Astrocyte (in vitro differentiated cells and primary cell): ENCODE results near the gene SPTLC1. TPM values are rescaled to one million over a fixed set of nuclear protein-coding genes. Genes with fewer than 3 reads are reported as not detected.

Experiments
- DNase-seq: peaks from one replicate; pipeline ENCODE4 v3.0.0-alpha.2; 2010; ENCODE audit warnings: low read depth
- FAIRE-seq: peaks from 2 replicates; lab custom pipeline; 2011; peaks lifted over from hg19 to GRCh38; lab: Jason Lieb, UNC
- H2AFZ ChIP-seq: 2 replicates; pipeline ENCODE4 v1.6.0; 2012; ENCODE audit warnings: low read depth, low read length, inconsistent platforms
- H3K27ac ChIP-seq: 2 replicates; pipeline ENCODE4 v1.5.1; 2011; ENCODE audit warnings: low read depth, low read length, inconsistent platforms
- H3K27me3 ChIP-seq: 2 replicates; pipeline ENCODE4 v1.6.0; 2011; ENCODE audit warnings: low read length, inconsistent platforms; ENCODE audit not compliant: insufficient read depth
- H3K36me3 ChIP-seq: 2 replicates; pipeline ENCODE4 v1.5.1; 2011; ENCODE audit warnings: low read length, inconsistent platforms; ENCODE audit not compliant: insufficient read depth
- H3K4me1 ChIP-seq: 2 replicates; pipeline ENCODE4 v1.5.1; 2011; ENCODE audit warnings: low read length, inconsistent platforms; ENCODE audit not compliant: insufficient read depth
- H3K4me2 ChIP-seq: 2 replicates; pipeline ENCODE4 v1.6.0; 2012; ENCODE audit warnings: low read length, inconsistent platforms
- H3K4me3 ChIP-seq: 2 replicates; pipeline ENCODE4 v1.5.1; 2011; ENCODE audit warnings: low read depth, mild to moderate bottlenecking, low read length, inconsistent platforms; ENCODE audit not compliant: insufficient read depth
- H3K79me2 ChIP-seq: 2 replicates; pipeline ENCODE4 v1.6.0; 2012; ENCODE audit warnings: mild to moderate bottlenecking, low read length, inconsistent platforms; ENCODE audit not compliant: insufficient read depth
- H3K9ac ChIP-seq: 2 replicates; pipeline ENCODE4 v1.6.0; 2012; ENCODE audit warnings: mild to moderate bottlenecking, low read length, inconsistent platforms
- H3K9me3 ChIP-seq: 2 replicates; pipeline ENCODE4 v1.5.1; 2012; ENCODE audit warnings: low read depth, mild to moderate bottlenecking, low read length, inconsistent platforms; ENCODE audit not compliant: insufficient read depth
- H4K20me1 ChIP-seq: 2 replicates; pipeline ENCODE4 v1.6.0; 2012; ENCODE audit warnings: low read length, inconsistent platforms; ENCODE audit not compliant: insufficient read depth
- H3K27ac Mint-ChIP-seq: one replicate; pipeline ENCODE4 v1.8.0; 2021; ENCODE audit warnings: mild to moderate bottlenecking, mixed read lengths; ENCODE audit not compliant: unreplicated experiment
- H3K27me3 Mint-ChIP-seq: one replicate; pipeline ENCODE4 v1.8.0; 2021; ENCODE audit warnings: low read depth, mixed read lengths; ENCODE audit not compliant: unreplicated experiment
- H3K36me3 Mint-ChIP-seq: one replicate; pipeline ENCODE4 v1.8.0; 2021; ENCODE audit warnings: low read depth, mixed read lengths; ENCODE audit not compliant: unreplicated experiment
- H3K4me1 Mint-ChIP-seq: one replicate; pipeline ENCODE4 v1.8.0; 2021; ENCODE audit warnings: low read depth, mixed read lengths; ENCODE audit not compliant: unreplicated experiment
- H3K4me3 Mint-ChIP-seq: one replicate; pipeline ENCODE4 v1.8.0; 2021; ENCODE audit warnings: mild to moderate bottlenecking, moderate library complexity, mixed read lengths; ENCODE audit not compliant: unreplicated experiment
- H3K9me3 Mint-ChIP-seq: one replicate; pipeline ENCODE4 v1.8.0; 2021; ENCODE audit warnings: mild to moderate bottlenecking, mixed read lengths; ENCODE audit not compliant: unreplicated experiment
- EZH2 ChIP-seq: IDR thresholded peaks from 2 replicates; pipeline ENCODE4 v1.6.1; 2012; ENCODE audit warnings: mild to moderate bottlenecking, low read length, inconsistent platforms; ENCODE audit not compliant: insufficient read depth
- total RNA-seq: library from RNA; stranded (reverse); gene quantifications from 2 replicates; pipeline ENCODE4 v1.2.1, GENCODE V29; 2021
- TF ChIP-seq, protein P1 (sequence below): IDR thresholded peaks from 2 replicates; pipeline ENCODE4 v1.5.1; 2011; ENCODE audit warnings: low read depth, mild to moderate bottlenecking, inconsistent platforms, low read length, moderate library complexity; ENCODE audit not compliant: insufficient read depth

Gene SPTLC1
- total RNA-seq, 1 donor from 2014 or later, result 75.9 TPM

DNA sequence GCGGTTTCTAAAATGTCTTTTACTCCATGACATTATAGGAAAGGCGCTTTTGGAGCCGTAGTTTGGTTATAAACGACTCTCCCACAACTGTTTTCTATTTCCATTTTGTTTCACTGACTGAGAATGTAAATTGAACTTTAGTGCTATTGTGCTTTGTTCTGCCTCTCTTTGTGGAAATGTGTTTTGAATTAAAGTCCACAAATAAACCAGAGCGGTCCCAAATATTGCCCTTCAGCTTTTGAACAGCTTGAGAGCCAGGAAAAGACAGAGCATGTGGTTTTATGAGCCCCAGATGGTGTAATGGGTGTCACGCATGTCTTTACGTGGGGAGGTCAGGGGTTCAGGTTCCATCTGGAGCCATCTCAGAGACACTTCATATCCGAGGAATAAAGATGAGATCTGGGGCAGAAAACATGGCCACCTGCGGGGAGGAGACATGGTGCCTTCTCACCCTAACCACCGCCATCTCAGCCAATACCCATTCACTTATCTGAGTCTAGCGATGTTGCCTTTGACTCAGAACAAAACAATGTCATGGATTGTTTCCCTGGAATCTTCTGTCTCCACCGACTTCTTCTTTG, 122.7 kb downstream of the SPTLC1 start:
- Mint-ChIP-seq H3K9me3 (peaks cover 3% of the 10 kb centered on the region), H3K4me1 (no peaks in the 10 kb centered on the region), H3K27ac (no peak overlapping the region), H3K4me3 (no peak overlapping the region), H3K27me3 (peaks cover 13% of the 10 kb centered on the region), H3K36me3 (peaks cover 2% of the 10 kb centered on the region)
- Histone ChIP-seq H3K27me3 (peaks cover 8% of the 10 kb centered on the region), H3K4me1 (no peaks in the 10 kb centered on the region), H3K9ac (no peak overlapping the region), H3K27ac (no peak overlapping the region), H3K79me2 (no peaks in the 10 kb centered on the region), H4K20me1 (no peaks in the 10 kb centered on the region), H3K36me3 (no peaks in the 10 kb centered on the region), H2AFZ (no peak overlapping the region), H3K4me3 (no peak overlapping the region), H3K4me2 (peak overlapping the region; percentile 38), H3K9me3 (no peaks in the 10 kb centered on the region)
- FAIRE-seq (peak; percentile 89), DNase-seq (peak; percentile 9)
- TF ChIP-seq, protein P1, sequence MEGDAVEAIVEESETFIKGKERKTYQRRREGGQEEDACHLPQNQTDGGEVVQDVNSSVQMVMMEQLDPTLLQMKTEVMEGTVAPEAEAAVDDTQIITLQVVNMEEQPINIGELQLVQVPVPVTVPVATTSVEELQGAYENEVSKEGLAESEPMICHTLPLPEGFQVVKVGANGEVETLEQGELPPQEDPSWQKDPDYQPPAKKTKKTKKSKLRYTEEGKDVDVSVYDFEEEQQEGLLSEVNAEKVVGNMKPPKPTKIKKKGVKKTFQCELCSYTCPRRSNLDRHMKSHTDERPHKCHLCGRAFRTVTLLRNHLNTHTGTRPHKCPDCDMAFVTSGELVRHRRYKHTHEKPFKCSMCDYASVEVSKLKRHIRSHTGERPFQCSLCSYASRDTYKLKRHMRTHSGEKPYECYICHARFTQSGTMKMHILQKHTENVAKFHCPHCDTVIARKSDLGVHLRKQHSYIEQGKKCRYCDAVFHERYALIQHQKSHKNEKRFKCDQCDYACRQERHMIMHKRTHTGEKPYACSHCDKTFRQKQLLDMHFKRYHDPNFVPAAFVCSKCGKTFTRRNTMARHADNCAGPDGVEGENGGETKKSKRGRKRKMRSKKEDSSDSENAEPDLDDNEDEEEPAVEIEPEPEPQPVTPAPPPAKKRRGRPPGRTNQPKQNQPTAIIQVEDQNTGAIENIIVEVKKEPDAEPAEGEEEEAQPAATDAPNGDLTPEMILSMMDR, result no peak
- TF ChIP-seq EZH2, result no peak

GRCh38 chr9:91991721-91992341, 123.4 kb downstream of the SPTLC1 start:
- Mint-ChIP-seq H3K27ac (no peak overlapping the region), H3K36me3 (peaks cover 2% of the 10 kb centered on the region), H3K9me3 (peaks cover 3% of the 10 kb centered on the region), H3K27me3 (peaks cover 17% of the 10 kb centered on the region), H3K4me3 (no peak overlapping the region), H3K4me1 (no peaks in the 10 kb centered on the region)
- DNase-seq, result no peak
- no peak overlapping the region for H2AFZ ChIP-seq
- H3K9ac ChIP-seq, result no peak overlapping the region
- H3K27me3 ChIP-seq, result peaks cover 8% of the 10 kb centered on the region
- no peaks in the 10 kb centered on the region for H4K20me1 ChIP-seq
- H3K9me3 ChIP-seq, result no peaks in the 10 kb centered on the region
- H3K79me2 ChIP-seq, result no peaks in the 10 kb centered on the region
- no peak overlapping the region for H3K27ac ChIP-seq
- H3K36me3 ChIP-seq, result no peaks in the 10 kb centered on the region
- peak overlapping the region; percentile 36 for H3K4me2 ChIP-seq
- H3K4me3 ChIP-seq, result no peak overlapping the region
- TF ChIP-seq, protein P1, result no peak
- TF ChIP-seq EZH2, result no peak
- FAIRE-seq, result peak; percentile 67
- no peaks in the 10 kb centered on the region for H3K4me1 ChIP-seq

- no peak for DNase-seq
- TF ChIP-seq, protein P1, result no peak
- no peak for TF ChIP-seq EZH2
- Histone ChIP-seq H3K27me3 (peaks cover 2% of the 10 kb centered on the region), H3K4me3 (no peak overlapping the region), H2AFZ (no peak overlapping the region), H3K9ac (no peak overlapping the region), H3K4me1 (no peaks in the 10 kb centered on the region), H4K20me1 (no peaks in the 10 kb centered on the region), H3K36me3 (no peaks in the 10 kb centered on the region), H3K4me2 (no peak overlapping the region), H3K9me3 (no peaks in the 10 kb centered on the region), H3K27ac (no peak overlapping the region), H3K79me2 (no peaks in the 10 kb centered on the region)
- Mint-ChIP-seq H3K9me3 (peaks cover 4% of the 10 kb centered on the region), H3K27ac (no peak overlapping the region), H3K27me3 (peaks cover 10% of the 10 kb centered on the region), H3K4me1 (no peaks in the 10 kb centered on the region), H3K36me3 (no peaks in the 10 kb centered on the region), H3K4me3 (no peak overlapping the region)
- no peak for FAIRE-seq
Measured at GRCh38 chr9:91986248-91986647, 129.0 kb downstream of the SPTLC1 start.
